ENCODE measurements around the gene METAP1.
A peak's percentile ranks its signal among the peaks of the same experiment; 100 is the strongest.
"Not testable (repeated sequence)": the region's sequence is repeated elsewhere in the genome, so short reads cannot be mapped to it uniquely, and the experiment has no call there.

Gene METAP1

GRCh38 chr4:99013884-99014523 is 18.5 kb downstream of the METAP1 start:
- H3K4me1 Mint-ChIP-seq (ENCODE audit: low read depth in 2 of 2), result peaks cover 21 to 43% of the 10 kb centered on the region in 2 donors
- DNase-seq, result no peak
- H3K4me3 Mint-ChIP-seq, result no peak overlapping the region
- H3K9me3 Mint-ChIP-seq, result no peaks in the 10 kb centered on the region
- no peak overlapping the region for H3K27ac Mint-ChIP-seq
- H3K27me3 Mint-ChIP-seq, result no peaks in the 10 kb centered on the region
- peaks cover 3% of the 10 kb centered on the region for H3K36me3 Mint-ChIP-seq (ENCODE audit: insufficient read depth)
- no peak for ATAC-seq (replicated peaks)

GRCh38 chr4:99021386-99021785 is 25.9 kb downstream of the METAP1 start:
- no peak for ATAC-seq (replicated peaks)
- Mint-ChIP-seq H3K4me3 (no peak overlapping the region), H3K9me3 (peaks cover 0 to 9% of the 10 kb centered on the region in 2 donors), H3K36me3 (ENCODE audit: insufficient read depth) (peaks cover 3% of the 10 kb centered on the region), H3K27ac (no peak overlapping the region), H3K27me3 (no peaks in the 10 kb centered on the region), H3K4me1 (ENCODE audit: low read depth in 2 of 2) (peaks cover 28 to 33% of the 10 kb centered on the region in 2 donors)
- DNase-seq, result no peak

DNA sequence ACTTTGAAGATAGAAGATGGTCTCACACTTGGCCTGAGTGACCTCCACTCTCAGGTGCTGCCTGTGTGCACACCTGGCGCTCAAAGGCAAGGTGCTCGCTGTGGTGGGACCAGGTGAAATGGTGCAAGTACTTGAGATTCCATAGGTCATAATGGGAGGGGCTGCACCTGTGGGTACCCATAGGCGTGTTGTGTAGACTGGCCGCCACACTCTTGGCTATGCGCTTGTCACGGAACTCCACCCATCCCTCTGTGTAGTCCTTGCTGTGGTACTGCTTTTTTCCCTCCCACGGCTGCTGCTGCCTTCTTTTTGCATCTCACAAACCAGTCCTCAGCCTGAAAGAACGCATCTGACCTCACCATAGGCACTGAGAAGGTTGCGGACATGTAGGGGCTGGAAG is 27.0 kb downstream of the METAP1 start:
- Mint-ChIP-seq H3K4me1 (ENCODE audit: low read depth in 2 of 2) (peaks cover 31 to 34% of the 10 kb centered on the region in 2 donors), H3K9me3 (peaks cover 0 to 9% of the 10 kb centered on the region in 2 donors), H3K27me3 (no peaks in the 10 kb centered on the region), H3K4me3 (no peak overlapping the region), H3K36me3 (ENCODE audit: insufficient read depth) (no peaks in the 10 kb centered on the region), H3K27ac (no peak overlapping the region)
- no peak for ATAC-seq (replicated peaks)
- DNase-seq, result no peak

DNA sequence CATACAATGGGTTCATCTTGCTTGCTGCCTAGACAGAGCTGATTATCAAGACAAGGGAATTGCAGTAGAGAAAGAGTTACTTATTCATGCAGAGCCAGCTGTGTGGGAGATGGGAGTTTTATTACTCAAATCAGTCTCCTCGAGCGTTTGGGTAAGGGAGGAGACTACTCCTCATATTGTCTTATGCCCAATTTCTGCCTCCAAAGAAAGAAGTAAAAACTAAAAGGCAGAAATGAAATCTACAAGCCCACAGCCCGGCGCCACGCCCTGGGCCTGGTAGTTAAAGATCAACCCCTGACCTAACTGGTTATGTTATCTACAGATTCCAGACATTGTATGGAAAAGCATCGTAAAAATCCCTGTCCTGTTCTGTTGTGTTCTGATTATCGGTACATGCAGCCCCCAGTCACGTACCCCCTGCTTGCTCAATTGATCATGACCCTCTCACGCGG is 28.3 kb downstream of the METAP1 start:
- peak overlapping the region in 1 of 2 donors; percentile 61 for H3K27ac Mint-ChIP-seq
- H3K4me3 Mint-ChIP-seq; DNase-seq; H3K27me3 Mint-ChIP-seq; ATAC-seq (replicated peaks); H3K36me3 Mint-ChIP-seq (ENCODE audit: insufficient read depth); H3K9me3 Mint-ChIP-seq: not testable (repeated sequence)
- H3K4me1 Mint-ChIP-seq (ENCODE audit: low read depth in 2 of 2), result peaks cover 33 to 34% of the 10 kb centered on the region in 2 donors

GRCh38 chr4:99024481-99025275 is 29.2 kb downstream of the METAP1 start:
- no peak for DNase-seq
- peaks cover 35 to 39% of the 10 kb centered on the region in 2 donors for H3K4me1 Mint-ChIP-seq (ENCODE audit: low read depth in 2 of 2)
- peak; percentile 52 for ATAC-seq (replicated peaks)
- H3K27ac Mint-ChIP-seq, result peak overlapping the region; percentile 15 to 61
- H3K9me3 Mint-ChIP-seq, result peaks cover 0 to 9% of the 10 kb centered on the region in 2 donors
- no peak overlapping the region for H3K4me3 Mint-ChIP-seq
- H3K27me3 Mint-ChIP-seq, result no peaks in the 10 kb centered on the region
- peaks cover 5% of the 10 kb centered on the region for H3K36me3 Mint-ChIP-seq (ENCODE audit: insufficient read depth)

GRCh38 chr4:99025506-99025905 is 30.0 kb downstream of the METAP1 start:
- Mint-ChIP-seq H3K4me3 (no peak overlapping the region), H3K36me3 (ENCODE audit: insufficient read depth) (peaks cover 8% of the 10 kb centered on the region), H3K4me1 (ENCODE audit: low read depth in 2 of 2) (peaks cover 41 to 45% of the 10 kb centered on the region in 2 donors), H3K27me3 (no peaks in the 10 kb centered on the region), H3K27ac (peak overlapping the region in 1 of 2 donors; percentile 61), H3K9me3 (peaks cover 0 to 9% of the 10 kb centered on the region in 2 donors)
- DNase-seq (no peak), ATAC-seq (replicated peaks) (no peak)

DNA sequence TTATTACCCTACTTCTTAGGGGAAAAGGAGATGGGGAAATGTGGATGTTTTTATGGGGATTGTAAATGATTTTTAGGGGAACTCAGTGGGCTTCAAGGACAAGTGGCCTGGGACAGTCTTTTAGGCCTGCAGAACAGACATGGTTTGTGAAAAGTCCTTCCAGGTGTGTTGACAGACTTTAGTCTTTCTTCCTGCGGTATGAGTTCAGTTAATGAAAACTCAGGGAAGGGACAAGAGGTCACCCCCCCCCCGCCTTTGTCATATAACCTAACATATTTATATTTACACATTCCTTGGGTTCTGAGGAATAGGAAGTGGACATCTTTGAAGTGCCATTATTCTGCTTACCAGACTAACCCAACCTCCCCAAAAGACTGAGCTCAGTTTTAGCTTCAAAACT is 31.8 kb downstream of the METAP1 start:
- Mint-ChIP-seq H3K9me3 (no peaks in the 10 kb centered on the region), H3K4me1 (ENCODE audit: low read depth in 2 of 2) (peaks cover 41 to 48% of the 10 kb centered on the region in 2 donors), H3K36me3 (ENCODE audit: insufficient read depth) (peaks cover 8% of the 10 kb centered on the region), H3K27me3 (no peaks in the 10 kb centered on the region), H3K4me3 (no peak overlapping the region), H3K27ac (peak overlapping the region; percentile 5 to 42)
- no peak for DNase-seq
- no peak for ATAC-seq (replicated peaks)

DNA sequence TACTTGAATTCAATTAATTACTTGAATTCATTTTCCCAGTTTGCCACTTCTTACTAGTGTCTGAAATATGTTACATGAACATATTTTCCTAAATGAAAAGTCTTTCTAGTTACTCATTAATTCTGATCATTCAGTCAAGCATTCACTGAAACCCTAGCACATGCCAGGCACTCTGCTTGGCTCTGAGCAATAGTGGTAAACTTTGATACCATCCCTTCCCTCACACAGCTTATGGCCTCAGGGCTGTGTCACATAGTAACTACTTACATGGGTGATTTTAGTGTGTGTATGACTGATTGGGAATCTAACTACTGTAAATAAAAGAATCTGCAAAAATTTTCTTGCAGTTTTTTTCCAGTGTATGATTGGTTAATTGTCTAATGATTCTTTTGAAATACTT is 32.7 kb downstream of the METAP1 start:
- H3K36me3 Mint-ChIP-seq (ENCODE audit: insufficient read depth), result peaks cover 8% of the 10 kb centered on the region
- H3K27ac Mint-ChIP-seq, result peak overlapping the region; percentile 5 to 42
- H3K9me3 Mint-ChIP-seq, result no peaks in the 10 kb centered on the region
- H3K4me3 Mint-ChIP-seq, result no peak overlapping the region
- no peak for ATAC-seq (replicated peaks)
- no peak for DNase-seq
- H3K4me1 Mint-ChIP-seq (ENCODE audit: low read depth in 2 of 2), result peaks cover 36 to 50% of the 10 kb centered on the region in 2 donors
- H3K27me3 Mint-ChIP-seq, result no peaks in the 10 kb centered on the region

DNA sequence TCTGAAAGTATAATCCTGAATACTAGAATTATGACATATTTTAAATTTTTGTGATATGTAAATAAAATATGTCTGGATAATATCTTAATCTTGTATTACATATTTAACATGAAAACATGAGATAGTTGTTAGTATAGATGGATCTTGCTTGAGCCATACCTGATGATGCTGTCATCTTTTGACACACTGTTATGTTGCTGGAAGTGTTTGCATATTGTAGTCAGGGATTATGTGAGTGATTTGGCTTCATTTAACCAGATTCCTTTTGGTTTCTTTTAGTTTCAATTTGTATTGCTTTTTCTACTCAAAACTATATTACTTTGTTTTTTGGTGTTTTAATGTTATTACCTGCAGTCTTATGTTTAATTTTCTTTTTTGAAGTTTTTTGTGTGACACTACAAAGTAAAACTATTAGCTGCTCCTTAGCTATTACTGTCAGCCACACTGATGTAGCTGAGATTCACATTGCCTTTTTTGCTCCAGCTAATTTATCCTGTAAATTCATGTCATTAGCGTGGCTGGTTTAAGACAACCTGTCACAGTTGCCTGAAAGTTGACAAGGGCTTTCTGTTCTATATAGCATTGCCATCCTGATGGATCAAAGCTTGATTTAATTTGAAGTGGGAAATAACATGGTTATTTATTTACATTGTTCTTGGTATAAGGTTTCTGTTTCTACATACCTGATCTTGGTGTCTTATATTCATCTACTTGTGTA is 33.7 kb downstream of the METAP1 start:
- Mint-ChIP-seq H3K4me3 (peak overlapping the region in 1 of 2 donors; percentile 29), H3K27ac (peak overlapping the region; percentile 65 to 83), H3K27me3 (no peaks in the 10 kb centered on the region), H3K9me3 (no peaks in the 10 kb centered on the region), H3K4me1 (ENCODE audit: low read depth in 2 of 2) (peaks cover 29 to 48% of the 10 kb centered on the region in 2 donors), H3K36me3 (ENCODE audit: insufficient read depth) (peaks cover 12% of the 10 kb centered on the region)
- ATAC-seq (replicated peaks) (no peak), DNase-seq (no peak)

GRCh38 chr4:99029852-99030251 is 34.3 kb downstream of the METAP1 start:
- peaks cover 12% of the 10 kb centered on the region for H3K36me3 Mint-ChIP-seq (ENCODE audit: insufficient read depth)
- DNase-seq (no peak), ATAC-seq (replicated peaks) (no peak)
- H3K4me3 Mint-ChIP-seq, result peak overlapping the region in 1 of 2 donors; percentile 29
- peak overlapping the region; percentile 65 to 83 for H3K27ac Mint-ChIP-seq
- peaks cover 24 to 41% of the 10 kb centered on the region in 2 donors for H3K4me1 Mint-ChIP-seq (ENCODE audit: low read depth in 2 of 2)
- no peaks in the 10 kb centered on the region for H3K9me3 Mint-ChIP-seq
- H3K27me3 Mint-ChIP-seq, result no peaks in the 10 kb centered on the region

DNA sequence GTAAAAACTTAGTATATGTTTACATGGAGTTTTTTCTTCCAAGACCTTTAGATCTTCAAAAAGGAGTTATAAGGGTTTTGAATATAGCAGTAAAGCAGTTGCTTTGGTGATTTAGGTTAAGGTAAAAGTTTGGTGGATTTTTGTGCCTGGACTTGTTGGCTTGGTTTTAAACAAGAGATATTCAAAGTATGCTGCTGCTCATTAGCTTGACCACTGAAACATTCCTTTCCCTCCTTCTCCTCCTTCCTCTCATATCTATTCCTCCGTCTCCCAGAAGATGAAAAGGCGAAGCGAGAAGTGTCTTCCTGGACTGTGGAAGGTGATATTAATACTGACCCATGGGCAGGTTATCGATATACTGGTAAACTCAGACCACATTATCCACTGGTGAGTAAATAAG is 38.4 kb downstream of the METAP1 start:
- ATAC-seq (replicated peaks), result no peak
- DNase-seq, result no peak
- Mint-ChIP-seq H3K9me3 (no peaks in the 10 kb centered on the region), H3K27me3 (no peaks in the 10 kb centered on the region), H3K4me3 (no peak overlapping the region), H3K27ac (peak overlapping the region in 1 of 2 donors; percentile 49), H3K4me1 (ENCODE audit: low read depth in 2 of 2) (peaks cover 14 to 24% of the 10 kb centered on the region in 2 donors), H3K36me3 (ENCODE audit: insufficient read depth) (peaks cover 12% of the 10 kb centered on the region)

DNA sequence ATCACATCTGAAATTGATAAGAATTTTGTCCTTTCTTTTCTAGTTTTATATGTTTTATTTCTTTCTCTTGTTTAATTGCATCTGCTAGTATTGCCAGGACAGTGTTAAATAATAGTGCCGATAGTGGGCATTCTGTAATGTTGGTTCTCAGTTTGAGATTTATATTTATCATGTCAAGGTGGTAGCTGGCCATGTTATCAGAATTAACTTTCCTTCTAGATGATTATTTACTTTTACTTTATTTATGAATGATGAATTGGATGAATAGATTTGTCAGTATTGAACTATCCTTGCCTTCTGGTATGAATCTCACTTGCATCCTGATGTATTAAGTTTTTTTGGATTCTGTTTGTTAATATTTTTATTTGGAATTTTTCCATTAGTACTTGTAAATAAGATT is 42.7 kb downstream of the METAP1 start:
- Mint-ChIP-seq H3K4me1 (ENCODE audit: low read depth in 2 of 2) (peaks cover 3 to 7% of the 10 kb centered on the region in 2 donors), H3K27ac (no peak overlapping the region), H3K27me3 (no peaks in the 10 kb centered on the region), H3K4me3 (no peak overlapping the region), H3K36me3 (ENCODE audit: insufficient read depth) (peaks cover 10% of the 10 kb centered on the region), H3K9me3 (no peaks in the 10 kb centered on the region)
- no peak for ATAC-seq (replicated peaks)
- DNase-seq, result no peak

DNA sequence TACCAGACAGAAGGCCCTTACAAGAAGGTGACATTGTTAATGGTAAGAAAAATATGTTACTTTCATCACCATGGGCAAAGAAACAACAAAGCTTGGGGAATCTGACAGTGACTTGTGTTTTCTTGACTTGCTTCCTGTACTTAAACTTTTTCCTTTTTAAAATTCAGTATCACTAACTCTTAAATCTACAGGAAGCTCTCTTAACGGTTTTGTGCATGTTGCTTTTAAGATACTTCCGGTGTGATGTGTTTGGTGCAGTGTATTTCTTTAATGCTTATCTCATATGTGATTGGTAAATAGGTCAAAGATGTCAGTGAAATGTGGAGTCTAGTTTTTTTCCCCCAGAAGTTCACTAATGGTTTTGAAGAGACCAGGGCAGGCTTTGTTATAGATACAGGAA is 47.8 kb downstream of the METAP1 start:
- Mint-ChIP-seq H3K27ac (peak overlapping the region; percentile 85 to 93), H3K9me3 (no peaks in the 10 kb centered on the region), H3K27me3 (no peaks in the 10 kb centered on the region), H3K4me1 (ENCODE audit: low read depth in 2 of 2) (peaks cover 8 to 13% of the 10 kb centered on the region in 2 donors), H3K36me3 (ENCODE audit: insufficient read depth) (peaks cover 15% of the 10 kb centered on the region), H3K4me3 (peak overlapping the region; percentile 44 to 70)
- peak; percentile 99 for ATAC-seq (replicated peaks)
- peak in 1 of 3 experiments; percentile 7 for DNase-seq

All from effector memory CD8-positive, alpha-beta T cell (primary cell).